Measurements from ENCODE around the gene NACC1. TPM values are rescaled to one million over a fixed set of nuclear protein-coding genes. Genes with fewer than 3 reads are reported as not detected.
A peak's percentile ranks its signal among the peaks of the same experiment; 100 is the strongest.

The NACC1 gene
- total and polyA plus RNA-seq, 4 donors = 0.86 to 24.7 (median 17.7) TPM

- peak overlapping the region; percentile 87 to 94 for H3K27ac ChIP-seq (ENCODE audit: low read depth in 1 of 2, low read length in 2 of 2)
- peak overlapping the region in 1 of 3 donors; percentile 51 for H3K4me3 ChIP-seq (ENCODE audit: low read depth in 1 of 3, low read length in 3 of 3)
- H3K4me1 ChIP-seq (ENCODE audit: control insufficient read depth in 4 of 4, insufficient read depth in 4 of 4, low read length in 3 of 4) = peaks cover 9 to 50% (median 22%) of the 10 kb centered on the region in 4 donors
- 52% methylated on average over 20 of the region's 20 CpGs for WGBS
- no peak for DNase-seq (ENCODE audit: low spot score)
- no peaks in the 10 kb centered on the region for H3K9me3 ChIP-seq (ENCODE audit: control insufficient read depth in 4 of 4, low read length in 3 of 4)
- H3K36me3 ChIP-seq (ENCODE audit: control insufficient read depth in 4 of 4, insufficient read depth in 3 of 4, low read depth in 1 of 4, low read length in 3 of 4) = no peaks in the 10 kb centered on the region
- no peak for TF ChIP-seq GABPA (IDR thresholded peaks at IDR 0.05 in 1 of 2, conservative IDR thresholded peaks at IDR 0.05 in 1 of 2)
- TF ChIP-seq TAF1 (conservative IDR thresholded peaks at IDR 0.05) = no peak
- no peak for TF ChIP-seq EGR1 (IDR thresholded peaks at IDR 0.05; ENCODE audit: low read depth in 2 of 2)
- TF ChIP-seq FOXA1 (IDR thresholded peaks at IDR 0.05) = no peak
- TF ChIP-seq, protein P1, sequence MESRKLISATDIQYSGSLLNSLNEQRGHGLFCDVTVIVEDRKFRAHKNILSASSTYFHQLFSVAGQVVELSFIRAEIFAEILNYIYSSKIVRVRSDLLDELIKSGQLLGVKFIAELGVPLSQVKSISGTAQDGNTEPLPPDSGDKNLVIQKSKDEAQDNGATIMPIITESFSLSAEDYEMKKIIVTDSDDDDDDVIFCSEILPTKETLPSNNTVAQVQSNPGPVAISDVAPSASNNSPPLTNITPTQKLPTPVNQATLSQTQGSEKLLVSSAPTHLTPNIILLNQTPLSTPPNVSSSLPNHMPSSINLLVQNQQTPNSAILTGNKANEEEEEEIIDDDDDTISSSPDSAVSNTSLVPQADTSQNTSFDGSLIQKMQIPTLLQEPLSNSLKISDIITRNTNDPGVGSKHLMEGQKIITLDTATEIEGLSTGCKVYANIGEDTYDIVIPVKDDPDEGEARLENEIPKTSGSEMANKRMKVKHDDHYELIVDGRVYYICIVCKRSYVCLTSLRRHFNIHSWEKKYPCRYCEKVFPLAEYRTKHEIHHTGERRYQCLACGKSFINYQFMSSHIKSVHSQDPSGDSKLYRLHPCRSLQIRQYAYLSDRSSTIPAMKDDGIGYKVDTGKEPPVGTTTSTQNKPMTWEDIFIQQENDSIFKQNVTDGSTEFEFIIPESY (IDR thresholded peaks at IDR 0.05) = no peak
- TF ChIP-seq, protein P2, sequence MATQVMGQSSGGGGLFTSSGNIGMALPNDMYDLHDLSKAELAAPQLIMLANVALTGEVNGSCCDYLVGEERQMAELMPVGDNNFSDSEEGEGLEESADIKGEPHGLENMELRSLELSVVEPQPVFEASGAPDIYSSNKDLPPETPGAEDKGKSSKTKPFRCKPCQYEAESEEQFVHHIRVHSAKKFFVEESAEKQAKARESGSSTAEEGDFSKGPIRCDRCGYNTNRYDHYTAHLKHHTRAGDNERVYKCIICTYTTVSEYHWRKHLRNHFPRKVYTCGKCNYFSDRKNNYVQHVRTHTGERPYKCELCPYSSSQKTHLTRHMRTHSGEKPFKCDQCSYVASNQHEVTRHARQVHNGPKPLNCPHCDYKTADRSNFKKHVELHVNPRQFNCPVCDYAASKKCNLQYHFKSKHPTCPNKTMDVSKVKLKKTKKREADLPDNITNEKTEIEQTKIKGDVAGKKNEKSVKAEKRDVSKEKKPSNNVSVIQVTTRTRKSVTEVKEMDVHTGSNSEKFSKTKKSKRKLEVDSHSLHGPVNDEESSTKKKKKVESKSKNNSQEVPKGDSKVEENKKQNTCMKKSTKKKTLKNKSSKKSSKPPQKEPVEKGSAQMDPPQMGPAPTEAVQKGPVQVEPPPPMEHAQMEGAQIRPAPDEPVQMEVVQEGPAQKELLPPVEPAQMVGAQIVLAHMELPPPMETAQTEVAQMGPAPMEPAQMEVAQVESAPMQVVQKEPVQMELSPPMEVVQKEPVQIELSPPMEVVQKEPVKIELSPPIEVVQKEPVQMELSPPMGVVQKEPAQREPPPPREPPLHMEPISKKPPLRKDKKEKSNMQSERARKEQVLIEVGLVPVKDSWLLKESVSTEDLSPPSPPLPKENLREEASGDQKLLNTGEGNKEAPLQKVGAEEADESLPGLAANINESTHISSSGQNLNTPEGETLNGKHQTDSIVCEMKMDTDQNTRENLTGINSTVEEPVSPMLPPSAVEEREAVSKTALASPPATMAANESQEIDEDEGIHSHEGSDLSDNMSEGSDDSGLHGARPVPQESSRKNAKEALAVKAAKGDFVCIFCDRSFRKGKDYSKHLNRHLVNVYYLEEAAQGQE (IDR thresholded peaks at IDR 0.05) = no peak
- no peak for TF ChIP-seq RXRA (IDR thresholded peaks at IDR 0.05)
- no peak for TF ChIP-seq YY1 (IDR thresholded peaks at IDR 0.05)
- no peak for TF ChIP-seq HNF4A (conservative IDR thresholded peaks at IDR 0.05)
- no peak for TF ChIP-seq RAD21 (IDR thresholded peaks at IDR 0.05)
- no peak for TF ChIP-seq NR2F2 (IDR thresholded peaks at IDR 0.05)
- TF ChIP-seq SP1 (IDR thresholded peaks at IDR 0.05) = no peak
- TF ChIP-seq HNF4G (IDR thresholded peaks at IDR 0.05) = no peak
- TF ChIP-seq, protein P3, sequence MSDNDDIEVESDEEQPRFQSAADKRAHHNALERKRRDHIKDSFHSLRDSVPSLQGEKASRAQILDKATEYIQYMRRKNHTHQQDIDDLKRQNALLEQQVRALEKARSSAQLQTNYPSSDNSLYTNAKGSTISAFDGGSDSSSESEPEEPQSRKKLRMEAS (IDR thresholded peaks at IDR 0.05) = no peak
- no peak for TF ChIP-seq ATF3 (IDR thresholded peaks at IDR 0.05)
- no peak for TF ChIP-seq FOXA2 (IDR thresholded peaks at IDR 0.05)
- no peaks in the 10 kb centered on the region for H3K27me3 ChIP-seq (ENCODE audit: control insufficient read depth in 4 of 4, insufficient read depth in 4 of 4, low read length in 3 of 4)
- peak overlapping the region; percentile 1 to 82 for H3K9ac ChIP-seq (ENCODE audit: low read depth in 1 of 2, low read length in 2 of 2)
Measured at GRCh38 chr19:13163609-13164342, 45.7 kb downstream of the NACC1 start.
